Gastrocnemius medialis (tissue), 4 donors: Measurements from ENCODE around the gene TRDN.
"Not testable (repeated sequence)": the region's sequence is repeated elsewhere in the genome, so short reads cannot be mapped to it uniquely, and the experiment has no call there.

Experiments used
- CTCF ChIP-seq, 5 experiments: fragments of 450-650 bp in 3 of 5; fragments of 200-600 bp in 2 of 5; sonication (generic) in 2 of 5; IDR thresholded peaks in 4 of 5; conservative IDR thresholded peaks in 1 of 5; 1 replicate in 4 of 5; 2 replicates in 1 of 5; pipeline ENCODE4 v1.5.1; 2016 to 2019; ENCODE audit warnings: antibody characterized with exemption in 5 of 5, mild to moderate bottlenecking in 3 of 5, moderate library complexity in 3 of 5
- POLR2A ChIP-seq, 2 donors: fragments of 450-650 bp; IDR thresholded peaks; one replicate each; pipeline ENCODE4 v1.6.1; 2017; ENCODE audit warnings: antibody characterized with exemption in 2 of 2, mild to moderate bottlenecking in 2 of 2, moderate library complexity in 2 of 2

- not testable (repeated sequence) for TF ChIP-seq POLR2A (IDR thresholded peaks at IDR 0.05); CTCF (IDR thresholded peaks at IDR 0.05 in 4 of 5, conservative IDR thresholded peaks at IDR 0.05 in 1 of 5)
Observed at GRCh38 chr6:123227789-123228188, 409.0 kb downstream of the TRDN start.
